Measurements from ENCODE around the gene GBP3. TPM values are rescaled to one million over a fixed set of nuclear protein-coding genes. Genes with fewer than 3 reads are reported as not detected.

Gene GBP3
- polyA plus RNA-seq, 1 of the 3 experiments (the other 2 are of a cell fraction), result 8.5 TPM

- ChIA-PET POLR2A (no interaction called here), CTCF (no interaction called here)
- no peaks in the 10 kb centered on the region for H3K9me3 ChIP-seq
- peaks cover 9 to 29% of the 10 kb centered on the region in 2 experiments for H3K4me1 ChIP-seq (ENCODE audit: control insufficient read depth in 1 of 2, insufficient read depth in 2 of 2, low read depth in 1 of 2, low read length in 1 of 2)
- H4K20me1 ChIP-seq (ENCODE audit: insufficient read depth), result peaks cover 13% of the 10 kb centered on the region; the same call in 1 of the 2 replicates
- H3K4me2 ChIP-seq, result peak overlapping the region; percentile 16; the same call in 1 of the 2 replicates
- H3F3A ChIP-seq (replicated peaks; ENCODE audit: insufficient read depth), result peaks cover 12% of the 10 kb centered on the region
- H2AFZ ChIP-seq (ENCODE audit: low read depth), result no peak overlapping the region
- H3K79me2 ChIP-seq (ENCODE audit: insufficient read depth), result peaks cover 67% of the 10 kb centered on the region
- TF ChIP-seq FOSL2 (IDR thresholded peaks at IDR 0.05; ENCODE audit: borderline replicate concordance, low read depth) (no peak), RCOR1 (IDR thresholded peaks at IDR 0.05; ENCODE audit: low read length) (no peak), RXRA (IDR thresholded peaks at IDR 0.05; ENCODE audit: borderline replicate concordance, low read depth) (no peak), MXI1 (IDR thresholded peaks at IDR 0.05; ENCODE audit: low read depth, low read length) (no peak), MEF2A (IDR thresholded peaks at IDR 0.05; ENCODE audit: borderline replicate concordance, low read depth) (no peak), FOXJ3 (CRISPR knock-in tag; IDR thresholded peaks at IDR 0.05) (no peak), POLR2AphosphoS5 (IDR thresholded peaks at IDR 0.05; ENCODE audit: low read depth, low read length) (no peak), USF2 (IDR thresholded peaks at IDR 0.05; ENCODE audit: borderline replicate concordance, low read depth, low read length) (no peak), TCF12 (IDR thresholded peaks at IDR 0.05) (no peak), TEAD4 (IDR thresholded peaks at IDR 0.05; ENCODE audit: borderline replicate concordance, insufficient read depth) (no peak), JUND (IDR thresholded peaks at IDR 0.05) (no peak)
- no peak overlapping the region for H3K9ac ChIP-seq
- no peak for DNase-seq
- no peaks in the 10 kb centered on the region for H3K9me2 ChIP-seq
- no peak overlapping the region for H3K4me3 ChIP-seq (ENCODE audit: low read depth in 2 of 2, low read length in 1 of 2)
- peak overlapping the region in 1 of 2 experiments; percentile 52; a peak in 1 of 4 replicates for H3K27ac ChIP-seq (ENCODE audit: low read depth in 2 of 2, low read length in 1 of 2)
- no peaks in the 10 kb centered on the region for H3K27me3 ChIP-seq (ENCODE audit: insufficient read depth)
- H3K36me3 ChIP-seq (replicated peaks in 1 of 2; ENCODE audit: control insufficient read depth in 1 of 2, insufficient read depth in 2 of 2, low read length in 1 of 2), result peaks cover 8 to 15% of the 10 kb centered on the region in 2 experiments
Measured at GRCh38 chr1:88979749-88980116, 42.9 kb downstream of the GBP3 start.

GRCh38 chr1:88979054-88979748, 43.5 kb downstream of the GBP3 start:
- Histone ChIP-seq H4K20me1 (ENCODE audit: insufficient read depth) (peaks cover 8% of the 10 kb centered on the region; the same call in 1 of the 2 replicates), H3K4me3 (ENCODE audit: low read depth in 2 of 2, low read length in 1 of 2) (no peak overlapping the region), H3K4me2 (peak overlapping the region; percentile 16; the same call in 1 of the 2 replicates), H3K4me1 (ENCODE audit: control insufficient read depth in 1 of 2, insufficient read depth in 2 of 2, low read depth in 1 of 2, low read length in 1 of 2) (peaks cover 4 to 23% of the 10 kb centered on the region in 2 experiments; a peak in 3 of 4 replicates), H3K9me3 (no peaks in the 10 kb centered on the region), H2AFZ (ENCODE audit: low read depth) (no peak overlapping the region), H3K79me2 (ENCODE audit: insufficient read depth) (peaks cover 63% of the 10 kb centered on the region), H3K9ac (no peak overlapping the region), H3K36me3 (replicated peaks in 1 of 2; ENCODE audit: control insufficient read depth in 1 of 2, insufficient read depth in 2 of 2, low read length in 1 of 2) (peaks cover 8 to 16% of the 10 kb centered on the region in 2 experiments), H3F3A (replicated peaks; ENCODE audit: insufficient read depth) (peaks cover 6% of the 10 kb centered on the region), H3K27ac (ENCODE audit: low read depth in 2 of 2, low read length in 1 of 2) (peak overlapping the region in 1 of 2 experiments; percentile 52; a peak in 1 of 4 replicates), H3K27me3 (ENCODE audit: insufficient read depth) (no peaks in the 10 kb centered on the region), H3K9me2 (no peaks in the 10 kb centered on the region)
- TF ChIP-seq JUND (IDR thresholded peaks at IDR 0.05) (0 out of 2 replicates have a peak, but pooled peaks have one; percentile 20), SMC3 (IDR thresholded peaks at IDR 0.05; ENCODE audit: low read depth, low read length) (no peak), NFIC (IDR thresholded peaks at IDR 0.05; ENCODE audit: borderline replicate concordance) (peak; percentile 7; the same call in 1 of the 2 replicates), TCF12 (IDR thresholded peaks at IDR 0.05) (peak; percentile 29; the same call in 1 of the 2 replicates), PBX3 (IDR thresholded peaks at IDR 0.05) (peak; percentile 52; the same call in 1 of the 2 replicates), FOXM1 (IDR thresholded peaks at IDR 0.05; ENCODE audit: low read depth) (no peak), MAX (IDR thresholded peaks at IDR 0.05; ENCODE audit: low read depth) (no peak), RCOR1 (IDR thresholded peaks at IDR 0.05; ENCODE audit: low read length) (no peak)
- POLR2A ChIA-PET, result no interaction called here
- CTCF ChIA-PET, result no interaction called here
- WGBS (ENCODE audit: low lambda C conversion rate), result 72% methylated on average over 2 of the region's 2 CpGs
- no peak for DNase-seq

Data from SK-N-SH (cell line).